Panc1 (cell line): Measurements from ENCODE around the gene SPOUT1. TPM values are rescaled to one million over a fixed set of nuclear protein-coding genes. Genes with fewer than 3 reads are reported as not detected.

Experiments
- ATAC-seq: fragments of 200-7000 bp; cut with Tn5 transposase; 2 replicates; pipeline ENCODE4 v1.9.1; 2020; ENCODE audit warnings: mild to moderate bottlenecking, moderate library complexity
- BruUV-seq: library from RNA; stranded (reverse); fragments of 400-500 nt; replicated peaks from 2 replicates; lab custom pipeline; 2021; lab: Mats Ljungman, UMichigan
- CTCF ChIA-PET: fragments of 300-600 bp; sonication (Branson Sonifier 250); formaldehyde crosslinking; loops from one replicate; lab custom pipeline; 2022; ENCODE audit warnings: antibody characterized with exemption; lab: Charles Lee
- POLR2A ChIA-PET: fragments of 300-600 bp; sonication (Branson Sonifier 250); formaldehyde crosslinking; loops from one replicate; lab custom pipeline; 2022; ENCODE audit warnings: antibody characterized with exemption; lab: Charles Lee
- DNase-seq: peaks from one replicate; pipeline ENCODE4 v3.0.0-alpha.2; 2010; ENCODE audit warnings: low read depth, low spot score
- H3K27ac ChIP-seq: 2 replicates; pipeline ENCODE4 v1.5.1; 2011; ENCODE audit warnings: mild to moderate bottlenecking, low read length, inconsistent platforms
- H3K27me3 ChIP-seq: fragments of 200-500 bp; sonication (Bioruptor generic); 2 replicates; pipeline ENCODE4 v1.6.0; 2014; ENCODE audit warnings: low read length, inconsistent platforms; ENCODE audit not compliant: control insufficient read depth, insufficient read depth
- H3K36me3 ChIP-seq: fragments of 200-500 bp; sonication (Bioruptor generic); 2 replicates; pipeline ENCODE4 v1.5.1; 2014; ENCODE audit warnings: inconsistent platforms, mild to moderate bottlenecking, low read length, moderate library complexity; ENCODE audit not compliant: control insufficient read depth, insufficient read depth
- H3K4me1 ChIP-seq: 2 replicates; pipeline ENCODE4 v1.5.1; 2011; ENCODE audit warnings: inconsistent platforms, mild to moderate bottlenecking, low read length, moderate library complexity; ENCODE audit not compliant: control insufficient read depth, insufficient read depth
- H3K4me3 ChIP-seq, 2 experiments: 2 replicates each; pipeline ENCODE4 v1.5.1; 2011 to 2012; ENCODE audit warnings: low read depth in 2 of 2, low read length in 2 of 2, mild to moderate bottlenecking in 2 of 2, inconsistent platforms in 1 of 2, moderate library complexity in 1 of 2
- H3K9me3 ChIP-seq: fragments of 200-500 bp; sonication (Bioruptor generic); 2 replicates; pipeline ENCODE4 v1.5.1; 2014; ENCODE audit warnings: low read depth, mild to moderate bottlenecking, inconsistent platforms, low read length, moderate library complexity; ENCODE audit not compliant: control insufficient read depth, insufficient read depth
- CTCF ChIP-seq: fragments of 450-650 bp; IDR thresholded peaks from 2 replicates; pipeline ENCODE4 v1.5.1; 2017; ENCODE audit warnings: mild to moderate bottlenecking
- POLR2AphosphoS5 ChIP-seq: IDR thresholded peaks from 2 replicates; pipeline ENCODE4 v1.6.1; 2012; ENCODE audit warnings: mild to moderate bottlenecking, low read depth, low read length, moderate library complexity
- REST ChIP-seq, 2 experiments: IDR thresholded peaks; 2 replicates each; pipeline ENCODE4 v1.6.1; 2011 to 2012; ENCODE audit warnings: low read depth in 2 of 2, control low read depth in 1 of 2, low read length in 1 of 2, mild to moderate bottlenecking in 1 of 2, moderate library complexity in 1 of 2; ENCODE audit not compliant: insufficient read depth in 1 of 2
- SIN3A ChIP-seq: IDR thresholded peaks from 2 replicates; pipeline ENCODE4 v1.6.1; 2012; ENCODE audit warnings: low read depth, mild to moderate bottlenecking, low read length, moderate library complexity, borderline replicate concordance; ENCODE audit not compliant: insufficient read depth
- TCF7L2 ChIP-seq: IDR thresholded peaks from 2 replicates; pipeline ENCODE4 v1.6.1; 2011; ENCODE audit warnings: mild to moderate bottlenecking, low read depth, low read length, inconsistent platforms
- in situ Hi-C: cut with HindIII; loops from 2 replicates; pipeline ENCODE4 v1.10.0; 2016; ENCODE audit warnings: low sequenced_read_pairs, low pct_unique_long_range_greater_than_20kb
- intact Hi-C: fragments of 100-400 bp; cut with micrococcal nuclease; formaldehyde crosslinking; loops from one replicate; pipeline ENCODE4 v1.10.0; 2022; ENCODE audit not compliant: unreplicated experiment
- total RNA-seq: library from RNA; stranded (reverse); gene quantifications from one replicate; pipeline ENCODE4 v1.2.1, GENCODE V29; 2021; ENCODE audit not compliant: unreplicated experiment

Gene SPOUT1
- total RNA-seq, 1 experiment from 2014 or later: 38.4 TPM

- intact Hi-C loops: no loop called here
- CTCF ChIA-PET: no interaction called here
- no TSS peak for BruUV-seq
These were observed 21.1 kb downstream of the SPOUT1 start for GRCh38 chr9:128808543-128808942.

GRCh38 chr9:128807827-128808226 lies 21.8 kb downstream of the SPOUT1 start:
- Histone ChIP-seq H3K4me3 (no peak overlapping the region), H3K4me1 (no peaks in the 10 kb centered on the region), H3K27ac (no peak overlapping the region), H3K9me3 (no peaks in the 10 kb centered on the region), H3K36me3 (no peaks in the 10 kb centered on the region), H3K27me3 (no peaks in the 10 kb centered on the region)
- DNase-seq (no peak), ATAC-seq (no peak)
- ChIA-PET POLR2A (no interaction called here), CTCF (no interaction called here)
- no peak for TF ChIP-seq TCF7L2
- in situ Hi-C loops: no loop called here
- intact Hi-C loops: no loop called here
- no TSS peak for BruUV-seq

More at GRCh38 chr9:128808543-128808942, 21.1 kb downstream of the SPOUT1 start:
- ATAC-seq (no peak), DNase-seq (no peak)
- in situ Hi-C loops: no loop called here
- no peaks in the 10 kb centered on the region for H3K27me3 ChIP-seq
- no peak overlapping the region for H3K4me3 ChIP-seq
- H3K9me3 ChIP-seq: no peaks in the 10 kb centered on the region
- no peaks in the 10 kb centered on the region for H3K4me1 ChIP-seq
- no peak overlapping the region for H3K27ac ChIP-seq
- TF ChIP-seq REST (IDR thresholded peaks at IDR 0.05; ENCODE audit: insufficient read depth in 1 of 2, low read depth in 2 of 2, low read length in 1 of 2) (no peak), SIN3A (no peak), CTCF (no peak), POLR2AphosphoS5 (no peak), TCF7L2 (no peak)
- POLR2A ChIA-PET: no interaction called here
- H3K36me3 ChIP-seq: no peaks in the 10 kb centered on the region

GRCh38 chr9:128805661-128806060 lies 23.9 kb downstream of the SPOUT1 start:
- no peak for DNase-seq
- no peaks in the 10 kb centered on the region for H3K36me3 ChIP-seq
- H3K27me3 ChIP-seq: no peaks in the 10 kb centered on the region
- intact Hi-C loops: no loop called here
- no peak for ATAC-seq
- no peak overlapping the region for H3K27ac ChIP-seq
- no peaks in the 10 kb centered on the region for H3K9me3 ChIP-seq
- ChIA-PET CTCF (no interaction called here), POLR2A (no interaction called here)
- BruUV-seq: no TSS peak
- no peak overlapping the region for H3K4me3 ChIP-seq
- TF ChIP-seq TCF7L2: no peak
- no peak for TF ChIP-seq REST (IDR thresholded peaks at IDR 0.05; ENCODE audit: insufficient read depth in 1 of 2, low read depth in 2 of 2, low read length in 1 of 2)
- no peak for TF ChIP-seq CTCF
- TF ChIP-seq POLR2AphosphoS5: no peak
- no peak for TF ChIP-seq SIN3A
- H3K4me1 ChIP-seq: no peaks in the 10 kb centered on the region
- in situ Hi-C loops: no loop called here
